AG09319 (cell line): ENCODE data around the gene MYO18B.

ENCODE experiments used
- DNase-seq: peaks from one replicate; pipeline ENCODE4 v3.0.0-alpha.2; 2010; ENCODE audit warnings: low read depth; ENCODE audit errors: extremely low read depth
- TF ChIP-seq, protein P1 (sequence below): IDR thresholded peaks from 2 replicates; pipeline ENCODE4 v1.5.1; 2011; ENCODE audit warnings: low read depth, mild to moderate bottlenecking, inconsistent platforms, low read length, moderate library complexity

The MYO18B gene

DNA sequence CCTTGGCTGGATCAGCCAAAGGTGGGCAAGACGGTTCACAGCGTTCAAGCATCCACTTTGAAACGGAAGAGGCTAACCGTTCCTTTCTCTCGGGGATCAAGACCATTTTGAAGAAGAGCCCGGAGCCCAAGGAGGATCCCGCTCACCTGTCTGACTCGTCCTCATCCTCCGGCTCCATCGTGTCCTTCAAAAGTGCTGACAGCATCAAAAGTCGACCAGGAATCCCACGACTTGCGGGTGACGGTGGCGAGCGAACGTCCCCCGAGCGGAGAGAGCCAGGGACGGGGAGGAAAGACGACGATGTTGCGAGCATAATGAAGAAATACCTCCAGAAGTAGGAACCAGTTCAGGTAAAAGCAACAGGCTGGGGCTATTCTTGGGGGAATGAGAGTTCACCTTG, 285.4 kb downstream of the MYO18B start:
- TF ChIP-seq, protein P1, sequence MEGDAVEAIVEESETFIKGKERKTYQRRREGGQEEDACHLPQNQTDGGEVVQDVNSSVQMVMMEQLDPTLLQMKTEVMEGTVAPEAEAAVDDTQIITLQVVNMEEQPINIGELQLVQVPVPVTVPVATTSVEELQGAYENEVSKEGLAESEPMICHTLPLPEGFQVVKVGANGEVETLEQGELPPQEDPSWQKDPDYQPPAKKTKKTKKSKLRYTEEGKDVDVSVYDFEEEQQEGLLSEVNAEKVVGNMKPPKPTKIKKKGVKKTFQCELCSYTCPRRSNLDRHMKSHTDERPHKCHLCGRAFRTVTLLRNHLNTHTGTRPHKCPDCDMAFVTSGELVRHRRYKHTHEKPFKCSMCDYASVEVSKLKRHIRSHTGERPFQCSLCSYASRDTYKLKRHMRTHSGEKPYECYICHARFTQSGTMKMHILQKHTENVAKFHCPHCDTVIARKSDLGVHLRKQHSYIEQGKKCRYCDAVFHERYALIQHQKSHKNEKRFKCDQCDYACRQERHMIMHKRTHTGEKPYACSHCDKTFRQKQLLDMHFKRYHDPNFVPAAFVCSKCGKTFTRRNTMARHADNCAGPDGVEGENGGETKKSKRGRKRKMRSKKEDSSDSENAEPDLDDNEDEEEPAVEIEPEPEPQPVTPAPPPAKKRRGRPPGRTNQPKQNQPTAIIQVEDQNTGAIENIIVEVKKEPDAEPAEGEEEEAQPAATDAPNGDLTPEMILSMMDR: no peak
- no peak for DNase-seq

DNA sequence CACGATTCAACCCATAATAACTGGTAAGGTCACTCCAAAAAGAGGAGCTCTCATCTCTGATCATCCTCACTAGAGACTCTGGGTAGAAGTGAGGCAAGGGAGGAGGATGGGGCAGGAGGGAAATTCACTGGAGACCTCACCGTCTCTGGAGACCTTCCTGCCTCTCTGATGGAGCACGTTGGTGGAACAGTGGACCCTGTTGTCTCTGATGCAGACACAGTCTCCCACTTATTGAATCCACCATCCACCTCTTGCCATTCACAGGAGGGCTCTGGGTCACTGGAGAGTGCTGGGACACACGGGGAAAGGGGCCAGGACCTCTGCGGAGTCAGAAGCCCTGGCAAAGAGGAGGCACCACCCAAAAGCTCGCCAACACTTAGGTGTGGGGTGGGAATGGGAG, 289.7 kb downstream of the MYO18B start:
- TF ChIP-seq, protein P1: no peak

DNA sequence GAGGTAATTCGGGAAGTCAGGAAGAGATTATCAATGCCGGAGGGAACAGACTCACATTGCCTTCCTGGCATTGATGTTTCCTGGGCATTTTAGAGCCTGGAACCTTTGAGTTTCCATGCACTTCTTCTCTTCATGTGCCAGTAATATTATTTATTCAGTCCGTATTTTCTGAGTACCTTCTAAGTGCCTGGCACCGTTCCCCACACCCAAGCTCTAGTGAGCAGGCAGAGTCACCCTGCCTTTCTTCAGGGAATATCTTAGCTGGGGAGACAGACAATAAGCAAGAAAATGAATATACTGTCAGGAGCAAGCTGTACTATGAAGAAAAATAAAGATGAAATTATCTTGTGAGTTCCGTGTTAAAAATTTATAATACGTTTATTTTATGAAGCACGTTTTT, 291.1 kb downstream of the MYO18B start:
- TF ChIP-seq, protein P1: no peak
- no peak for DNase-seq

More for the DNA sequence above, 289.7 kb downstream of the MYO18B start:
- no peak for DNase-seq

DNA sequence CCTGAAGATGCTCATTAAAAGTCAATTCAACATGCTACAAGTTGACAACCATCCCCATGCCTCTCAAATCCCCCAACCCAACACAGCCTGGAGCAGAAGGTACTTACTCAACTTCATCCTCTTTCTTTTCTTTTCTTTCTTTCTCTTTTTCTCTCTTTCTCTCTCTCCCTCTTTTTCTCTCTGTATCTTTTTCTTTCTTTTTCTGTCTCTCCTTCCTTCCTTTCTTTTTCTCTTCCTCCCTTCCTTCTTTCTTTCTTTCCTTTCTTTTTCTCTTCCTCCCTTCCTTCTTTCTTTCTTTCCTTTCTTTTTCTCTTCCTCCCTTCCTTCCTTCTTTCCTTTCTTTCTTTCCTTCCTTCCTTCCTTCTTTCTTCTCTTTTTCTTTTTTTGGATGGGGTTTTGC, 291.6 kb downstream of the MYO18B start:
- TF ChIP-seq, protein P1: no peak
- DNase-seq: no peak

DNA sequence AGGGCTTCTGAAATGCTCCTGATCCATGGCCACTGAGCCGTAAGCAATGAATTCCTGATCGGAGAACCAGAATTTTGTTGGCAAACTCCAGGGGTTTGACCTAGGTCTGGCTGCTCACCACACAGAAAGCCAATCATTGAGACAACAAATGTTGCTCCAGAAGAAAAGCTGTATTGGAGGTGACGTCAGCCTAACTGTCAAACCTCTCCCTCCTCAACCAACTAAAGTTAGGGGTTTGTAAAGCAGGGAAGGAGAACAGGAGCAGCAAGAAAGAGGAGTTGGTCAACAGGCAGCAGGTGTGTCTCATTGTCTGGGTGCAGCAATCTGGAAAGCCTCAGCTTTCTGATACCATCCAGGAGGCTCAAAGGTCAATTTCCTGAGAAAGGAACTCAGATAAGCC, 293.5 kb downstream of the MYO18B start:
- no peak for DNase-seq
- TF ChIP-seq, protein P1: no peak

DNA sequence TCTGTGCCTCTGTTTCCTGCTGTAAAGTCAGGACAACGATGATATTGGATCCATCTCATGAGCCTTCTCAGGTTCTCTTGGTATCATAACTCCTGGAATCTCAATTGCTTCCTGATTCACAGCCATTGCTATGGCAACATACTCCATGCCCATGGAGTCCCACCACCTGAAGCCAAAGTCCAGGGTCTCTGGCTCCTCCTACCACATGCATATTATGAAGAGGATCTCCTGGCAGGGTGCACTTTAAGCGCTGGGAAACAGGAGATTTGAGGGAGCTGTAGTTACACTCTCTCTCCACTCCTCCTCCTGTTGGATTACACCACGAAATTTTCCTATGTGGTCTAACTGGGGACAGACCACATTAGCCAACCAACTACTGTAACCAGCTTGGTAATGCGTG, 296.4 kb downstream of the MYO18B start:
- TF ChIP-seq, protein P1: no peak
- DNase-seq: no peak

DNA sequence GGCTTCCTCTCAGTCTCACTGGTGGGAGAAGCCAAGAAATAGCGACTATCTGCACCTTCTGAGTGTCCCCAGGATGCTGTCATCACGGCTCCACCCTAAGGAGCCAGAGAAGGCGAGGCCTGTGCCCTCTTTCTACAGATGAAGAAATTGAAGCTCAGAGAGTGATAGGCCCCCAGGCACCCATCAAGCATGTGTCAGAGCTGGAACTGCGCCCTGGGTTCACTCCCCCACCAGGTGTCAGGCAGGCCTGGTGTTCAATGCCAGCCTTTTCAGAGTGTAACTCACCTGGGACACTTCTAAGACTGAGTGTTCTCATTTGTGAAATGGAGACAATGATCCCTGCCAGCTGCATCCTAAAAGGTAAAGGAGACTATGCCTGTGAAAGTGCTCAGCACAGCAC, 299.9 kb downstream of the MYO18B start:
- TF ChIP-seq, protein P1: no peak
- no peak for DNase-seq
